GM19455 (cell line): Measurements from ENCODE around the gene ACMSD.
"Not testable (repeated sequence)": the region's sequence is repeated elsewhere in the genome, so short reads cannot be mapped to it uniquely, and the experiment has no call there.

ENCODE experiments used
- ATAC-seq: cut with Tn5 transposase; IDR thresholded peaks from one replicate; pipeline ENCODE4 v1.9.1; 2021; ENCODE audit not compliant: unreplicated experiment

The ACMSD gene

DNA sequence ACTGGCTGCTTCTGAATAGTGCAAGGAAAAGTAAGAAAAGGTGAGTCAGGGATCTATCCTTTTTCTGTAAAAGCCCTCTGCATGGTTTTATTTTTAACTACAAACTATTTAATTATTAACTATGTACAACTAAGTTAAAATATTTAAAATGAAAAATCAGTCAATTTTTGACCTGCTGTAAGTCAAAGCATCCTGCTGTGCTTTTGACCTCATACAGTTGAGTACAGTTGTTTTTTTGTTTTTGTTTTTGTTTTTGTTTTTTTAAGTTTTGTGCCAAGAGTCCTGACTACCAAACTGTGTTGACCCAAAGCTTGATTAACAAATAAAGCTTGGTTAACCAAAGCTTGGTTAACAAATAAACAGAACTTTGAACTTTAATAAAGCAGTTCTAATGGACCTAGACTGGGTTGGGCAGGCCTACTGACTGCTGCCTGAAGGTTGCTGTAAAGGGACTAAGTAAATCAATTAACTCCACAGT is at the start of gene ACMSD:
ACMSD (plus strand) TSS at position 474 of the 478 bp plus-strand sequence. CDS start 67 bp downstream, outside the sequence.
- no peak for ATAC-seq

DNA sequence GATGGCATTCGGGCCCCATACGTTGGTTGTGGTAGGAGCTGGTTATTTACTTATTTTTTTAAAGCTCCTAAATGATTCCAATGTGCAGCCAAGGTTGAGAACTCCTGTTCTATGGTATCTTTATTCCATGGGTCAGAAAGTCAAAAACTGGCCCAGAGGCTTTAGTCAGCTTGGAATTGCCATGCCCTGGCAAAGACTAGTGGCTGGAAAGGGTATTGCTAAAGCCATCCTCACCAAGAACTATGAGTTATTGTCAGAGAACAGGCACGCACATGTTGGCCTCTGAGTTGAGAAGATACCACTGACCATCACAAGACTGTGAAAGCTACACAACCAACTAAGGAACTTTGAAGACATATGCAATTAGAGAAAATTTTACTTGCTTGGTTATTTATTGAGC is 47.9 kb upstream of the ACMSD start:
- ATAC-seq, result no peak

DNA sequence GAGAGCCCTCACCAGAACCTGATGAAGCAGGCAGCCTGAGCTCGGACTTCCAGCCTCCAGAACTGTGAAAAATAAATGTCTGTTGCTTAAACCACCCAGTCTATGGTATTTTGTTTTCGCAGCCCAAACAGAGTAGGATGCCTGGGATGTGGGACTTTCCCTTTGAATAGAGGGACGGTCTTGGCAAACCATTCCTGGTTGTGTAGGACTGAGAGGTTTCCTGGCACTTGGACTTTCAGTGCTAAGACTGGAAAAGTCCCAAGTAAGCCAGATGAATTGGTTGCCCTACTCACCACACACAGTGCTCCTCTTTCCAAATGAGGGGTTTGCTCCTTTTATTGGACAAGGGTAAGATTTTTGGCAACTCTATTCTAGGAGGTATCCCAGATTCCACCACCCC is 46.8 kb upstream of the ACMSD start:
- no peak for ATAC-seq

DNA sequence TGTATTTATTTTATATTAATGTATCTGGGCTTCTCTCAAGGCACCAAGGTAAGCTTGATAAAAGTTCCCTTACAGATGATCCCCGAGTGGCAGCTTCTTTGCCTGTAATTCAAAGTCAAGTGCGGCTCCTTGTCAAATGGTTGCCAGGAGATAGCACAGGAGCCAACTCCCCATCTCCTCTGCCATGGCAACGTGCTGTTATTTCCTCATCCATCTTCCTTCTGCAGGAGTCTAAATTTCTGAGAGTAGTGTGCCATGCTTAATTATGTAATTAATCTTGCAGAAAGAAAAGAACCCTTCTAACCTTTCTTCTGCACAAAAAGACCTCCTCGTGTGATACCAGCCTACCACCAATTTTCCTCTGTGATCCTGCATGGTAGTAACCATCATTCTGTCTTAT is 46.2 kb upstream of the ACMSD start:
- no peak for ATAC-seq

GRCh38 chr2:134795765-134796164 is 42.7 kb upstream of the ACMSD start:
- no peak for ATAC-seq

GRCh38 chr2:134796373-134796772 is 42.0 kb upstream of the ACMSD start:
- no peak for ATAC-seq

DNA sequence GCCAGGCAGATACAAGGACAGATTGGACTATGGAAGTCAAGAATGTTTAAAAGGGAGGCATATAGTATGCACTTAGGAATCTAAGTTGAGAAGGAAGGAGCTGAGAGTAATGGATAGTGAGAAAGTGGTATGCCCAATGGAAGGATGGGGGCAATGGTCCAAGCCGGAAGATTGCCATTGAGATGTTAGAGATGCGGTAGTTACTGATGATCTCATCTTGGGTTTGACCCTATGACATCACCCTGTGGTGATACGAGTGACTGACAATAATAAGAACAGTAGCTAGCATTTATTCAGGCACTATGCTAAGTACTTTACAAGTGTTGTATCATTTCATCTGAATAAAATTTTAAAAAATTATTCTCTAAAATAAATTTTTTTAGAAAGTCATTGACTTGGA is 38.5 kb upstream of the ACMSD start:
- ATAC-seq, result no peak

- ATAC-seq, result no peak
Observed at GRCh38 chr2:134800341-134800740, 38.1 kb upstream of the ACMSD start.

GRCh38 chr2:134803609-134804405 is 34.6 kb upstream of the ACMSD start:
- ATAC-seq, result not testable (repeated sequence)

- ATAC-seq, result no peak
Observed at GRCh38 chr2:134815741-134816140, 22.7 kb upstream of the ACMSD start.

DNA sequence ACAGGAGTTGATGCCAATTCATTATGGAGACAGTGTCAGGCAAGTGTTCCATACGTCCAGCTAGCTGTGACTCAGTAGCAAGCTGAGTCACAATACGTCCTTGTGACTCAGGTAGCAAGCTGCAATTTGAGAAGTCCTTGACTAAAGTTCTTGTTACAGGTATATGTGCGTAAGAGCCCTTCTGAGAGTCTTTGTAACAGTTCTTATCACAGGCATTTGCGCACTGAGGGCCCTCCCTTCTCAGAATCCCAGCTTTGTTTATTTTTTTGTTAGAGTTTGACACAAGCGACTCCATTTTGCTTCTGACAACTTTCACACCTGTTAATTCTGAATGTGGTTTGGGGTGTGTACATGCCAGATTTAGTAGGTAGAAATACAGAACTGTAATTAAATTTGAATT is 20.1 kb upstream of the ACMSD start:
- no peak for ATAC-seq

DNA sequence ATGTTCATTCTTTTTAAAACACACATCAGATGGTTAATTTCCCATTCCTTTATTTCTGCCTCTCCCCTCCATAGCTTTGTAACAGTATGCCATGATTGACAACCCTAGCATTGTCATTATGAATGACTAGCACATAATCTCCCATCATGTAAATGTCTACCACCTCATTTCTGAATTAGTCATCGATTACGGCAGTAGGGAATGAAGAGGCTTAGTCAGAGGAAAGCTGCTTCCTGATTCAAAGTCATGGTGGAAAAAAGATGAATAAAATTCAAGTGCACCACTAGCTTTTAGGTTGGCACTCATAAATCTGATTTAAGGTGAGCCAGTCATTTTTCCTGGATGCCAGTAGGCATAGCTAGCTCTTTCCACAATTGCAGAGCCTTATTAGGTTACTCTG is 19.1 kb upstream of the ACMSD start:
- no peak for ATAC-seq

DNA sequence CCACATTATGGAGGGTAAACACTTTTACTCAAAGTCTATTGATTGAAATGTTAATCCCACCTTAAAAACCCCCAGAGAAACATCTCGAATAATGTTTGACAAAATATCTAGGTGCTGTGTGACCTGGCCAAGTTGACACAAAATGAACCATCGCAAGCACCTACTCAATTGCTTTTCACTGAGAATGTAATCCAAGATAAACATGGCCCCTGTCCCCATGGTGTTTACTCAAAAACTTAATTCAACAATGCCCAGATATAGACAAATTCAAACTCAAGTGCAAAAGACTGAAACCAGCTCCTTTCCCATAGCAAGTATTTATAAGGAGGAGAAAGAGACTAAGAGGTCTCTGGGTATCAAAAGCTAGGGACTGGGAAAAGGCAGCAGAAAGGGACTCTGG is 15.0 kb upstream of the ACMSD start:
- no peak for ATAC-seq

DNA sequence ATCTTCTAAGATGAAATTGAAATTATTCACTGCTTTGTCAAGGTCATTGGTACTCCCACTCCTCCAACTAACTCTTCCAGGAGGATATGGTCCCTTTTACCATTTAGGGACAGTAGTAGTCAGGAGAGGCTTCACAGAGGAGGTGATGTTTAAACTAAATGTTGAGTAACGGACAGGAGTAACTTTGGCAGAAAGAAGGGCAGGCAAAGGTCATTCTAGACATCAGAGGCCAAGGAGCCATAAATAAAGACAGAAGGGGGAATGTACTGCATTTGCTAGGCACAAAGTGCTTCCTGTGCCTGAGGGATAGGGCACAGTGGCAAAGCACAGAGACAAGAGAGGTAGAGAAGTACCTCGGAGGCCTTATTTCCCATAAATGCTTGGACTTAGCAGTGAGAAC is 14.6 kb upstream of the ACMSD start:
- ATAC-seq, result no peak

DNA sequence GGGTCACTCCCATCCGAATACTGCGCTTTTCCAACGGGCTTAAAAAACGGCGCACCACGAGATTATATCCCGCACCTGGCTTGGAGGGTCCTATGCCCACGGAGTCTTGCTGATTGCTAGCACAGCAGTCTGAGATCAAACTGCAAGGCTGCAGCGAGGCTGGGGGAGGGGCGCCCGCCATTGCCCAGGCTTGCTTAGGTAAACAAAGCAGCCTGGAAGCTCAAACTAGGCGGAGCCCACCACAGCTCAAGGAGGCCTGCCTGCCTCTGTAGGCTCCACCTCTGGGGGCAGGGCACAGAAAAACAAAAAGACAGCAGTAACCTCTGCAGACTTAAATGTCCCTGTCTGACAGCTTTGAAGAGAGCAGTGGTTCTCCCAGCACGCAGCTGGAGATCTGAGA is 12.7 kb upstream of the ACMSD start:
- not testable (repeated sequence) for ATAC-seq

GRCh38 chr2:134835471-134835870 is 2.9 kb upstream of the ACMSD start:
- no peak for ATAC-seq

GRCh38 chr2:134836986-134837385 is 1.4 kb upstream of the ACMSD start:
- ATAC-seq, result no peak

DNA sequence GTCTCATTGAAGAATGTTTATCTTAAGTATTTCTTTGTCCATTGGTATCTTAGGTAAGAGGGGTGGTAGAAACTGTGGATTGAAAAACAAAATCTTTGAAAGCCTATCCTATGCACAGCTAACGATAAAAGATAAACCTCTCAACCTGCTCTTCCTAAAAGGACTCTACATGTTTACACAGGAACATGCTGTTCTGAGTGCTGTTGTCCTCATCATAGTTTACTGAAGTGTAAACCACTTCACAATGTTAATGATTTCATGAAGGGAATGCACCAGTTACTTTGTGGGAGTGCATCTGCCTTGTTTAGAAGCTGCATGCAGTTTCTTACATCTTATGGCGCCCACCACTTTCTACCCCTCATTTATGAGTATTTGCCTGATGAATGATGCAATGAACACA is 1.2 kb downstream of the ACMSD start:
- ATAC-seq, result no peak

DNA sequence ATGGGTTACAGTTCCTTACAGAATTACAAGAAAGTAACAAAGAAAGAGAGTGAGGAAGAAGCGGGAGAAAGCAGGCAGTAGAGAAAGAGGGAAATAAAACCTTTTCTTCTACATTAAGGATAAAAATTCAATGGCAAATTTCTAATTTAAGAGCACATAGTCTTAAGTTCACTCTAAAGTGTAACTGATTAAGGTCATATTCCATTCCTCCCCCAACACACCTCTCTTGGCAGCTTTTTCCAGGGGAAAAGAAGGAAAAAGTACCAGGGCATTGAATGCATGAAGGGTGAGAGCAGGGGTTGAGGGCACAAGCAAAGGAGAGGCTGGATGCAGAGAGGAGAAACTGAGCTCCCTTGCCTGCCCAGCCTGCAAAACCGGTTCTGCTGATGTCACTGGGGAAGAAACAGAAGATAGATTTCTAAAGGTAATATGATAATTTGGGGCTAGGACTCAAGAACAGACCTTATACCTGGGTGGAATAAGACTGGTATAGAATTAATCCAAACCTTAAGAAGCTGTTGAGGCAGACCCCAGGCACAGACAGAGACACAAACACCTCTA is 4.6 kb downstream of the ACMSD start:
- no peak for ATAC-seq

DNA sequence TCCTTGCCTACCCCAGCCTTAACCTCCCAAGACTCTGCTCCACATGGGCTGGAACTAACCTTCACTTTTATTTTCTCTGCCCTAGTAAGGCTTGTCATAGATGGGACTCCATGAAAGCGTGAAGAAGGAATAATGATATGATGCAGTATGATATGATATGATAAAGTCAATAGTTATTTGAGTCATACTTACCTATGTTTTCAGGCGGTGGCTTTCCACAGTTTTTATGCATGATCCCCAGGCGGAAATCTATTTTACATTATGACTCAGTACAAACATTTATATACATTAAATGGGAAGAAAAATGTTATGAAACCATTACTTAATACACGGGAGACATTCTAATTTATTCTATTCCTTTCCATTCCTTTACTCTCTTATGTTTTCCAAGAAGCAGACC is 5.6 kb downstream of the ACMSD start:
- ATAC-seq, result no peak

- no peak for ATAC-seq
Observed at GRCh38 chr2:134845028-134845427, 6.6 kb downstream of the ACMSD start.

- ATAC-seq, result no peak
Observed at GRCh38 chr2:134845719-134846118, 7.3 kb downstream of the ACMSD start.

DNA sequence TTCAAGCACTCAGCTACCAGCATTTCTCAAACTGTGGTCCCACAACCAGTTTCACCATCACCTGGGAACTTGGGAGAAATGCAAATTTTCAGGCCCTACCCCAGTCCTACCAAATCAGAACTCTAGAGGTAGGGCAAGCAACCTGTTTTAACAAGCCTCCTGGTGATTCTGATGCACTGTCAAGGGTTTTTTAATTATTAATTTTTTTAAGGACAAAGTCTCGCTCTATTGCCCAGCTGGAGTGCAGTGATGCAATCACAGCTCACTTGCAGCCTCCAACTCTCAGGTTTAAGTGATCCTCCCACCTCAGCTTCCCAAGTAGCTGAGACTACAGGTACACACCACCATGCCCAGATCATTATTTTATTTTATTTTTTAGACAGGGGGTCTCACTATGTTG is 7.8 kb downstream of the ACMSD start:
- no peak for ATAC-seq
